GM18870 (cell line): ENCODE results near the gene VTI1B.
"Not testable (repeated sequence)": the region's sequence is repeated elsewhere in the genome, so short reads cannot be mapped to it uniquely, and the experiment has no call there.

Experiments
- ATAC-seq: cut with Tn5 transposase; IDR thresholded peaks from one replicate; pipeline ENCODE4 v1.9.1; 2021; ENCODE audit warnings: moderate library complexity; ENCODE audit not compliant: unreplicated experiment

VTI1B gene

GRCh38 chr14:67633451-67634147 is 40.8 kb downstream of the VTI1B start:
- ATAC-seq, result no peak

- no peak for ATAC-seq
Observed at GRCh38 chr14:67630938-67631337, 43.5 kb downstream of the VTI1B start.

GRCh38 chr14:67630186-67630585 is 44.2 kb downstream of the VTI1B start:
- no peak for ATAC-seq

- no peak for ATAC-seq
Observed at GRCh38 chr14:67627519-67627918, 46.9 kb downstream of the VTI1B start.

GRCh38 chr14:67626131-67626530 is 48.3 kb downstream of the VTI1B start:
- not testable (repeated sequence) for ATAC-seq

GRCh38 chr14:67623114-67623513 is 51.3 kb downstream of the VTI1B start:
- ATAC-seq, result no peak

GRCh38 chr14:67622675-67623074 is 51.8 kb downstream of the VTI1B start:
- ATAC-seq, result no peak

- ATAC-seq, result no peak
Observed at GRCh38 chr14:67620217-67620785, 54.1 kb downstream of the VTI1B start.

- peak; percentile 79 for ATAC-seq
Observed at GRCh38 chr14:67619446-67620216, 54.8 kb downstream of the VTI1B start, which contains the start of gene ARG2. TSS of gene ARG2 (plus strand) at chr14:67619920. CDS start at chr14:67619978, 58 bp downstream.

- ATAC-seq, result peak; percentile 40
Observed at GRCh38 chr14:67618617-67619063, 55.8 kb downstream of the VTI1B start.

GRCh38 chr14:67610491-67610890 is 63.9 kb downstream of the VTI1B start:
- no peak for ATAC-seq

- no peak for ATAC-seq
Observed at GRCh38 chr14:67609642-67610310, 64.7 kb downstream of the VTI1B start.

GRCh38 chr14:67607646-67608045 is 66.8 kb downstream of the VTI1B start:
- ATAC-seq, result no peak

- ATAC-seq, result peak; percentile 61
Observed at GRCh38 chr14:67602995-67603545, 71.4 kb downstream of the VTI1B start.

- no peak for ATAC-seq
Observed at GRCh38 chr14:67602076-67602475, 72.4 kb downstream of the VTI1B start.

GRCh38 chr14:67600562-67600974 is 73.9 kb downstream of the VTI1B start:
- not testable (repeated sequence) for ATAC-seq

GRCh38 chr14:67599698-67600561 is 74.5 kb downstream of the VTI1B start, which contains the start of gene PIGH:
TSS of gene PIGH (minus strand) at chr14:67600268. CDS start at chr14:67600203, 65 bp downstream.
- peak; percentile 72 for ATAC-seq
